ENCODE data around the gene CDC42BPG.

CDC42BPG gene

DNA sequence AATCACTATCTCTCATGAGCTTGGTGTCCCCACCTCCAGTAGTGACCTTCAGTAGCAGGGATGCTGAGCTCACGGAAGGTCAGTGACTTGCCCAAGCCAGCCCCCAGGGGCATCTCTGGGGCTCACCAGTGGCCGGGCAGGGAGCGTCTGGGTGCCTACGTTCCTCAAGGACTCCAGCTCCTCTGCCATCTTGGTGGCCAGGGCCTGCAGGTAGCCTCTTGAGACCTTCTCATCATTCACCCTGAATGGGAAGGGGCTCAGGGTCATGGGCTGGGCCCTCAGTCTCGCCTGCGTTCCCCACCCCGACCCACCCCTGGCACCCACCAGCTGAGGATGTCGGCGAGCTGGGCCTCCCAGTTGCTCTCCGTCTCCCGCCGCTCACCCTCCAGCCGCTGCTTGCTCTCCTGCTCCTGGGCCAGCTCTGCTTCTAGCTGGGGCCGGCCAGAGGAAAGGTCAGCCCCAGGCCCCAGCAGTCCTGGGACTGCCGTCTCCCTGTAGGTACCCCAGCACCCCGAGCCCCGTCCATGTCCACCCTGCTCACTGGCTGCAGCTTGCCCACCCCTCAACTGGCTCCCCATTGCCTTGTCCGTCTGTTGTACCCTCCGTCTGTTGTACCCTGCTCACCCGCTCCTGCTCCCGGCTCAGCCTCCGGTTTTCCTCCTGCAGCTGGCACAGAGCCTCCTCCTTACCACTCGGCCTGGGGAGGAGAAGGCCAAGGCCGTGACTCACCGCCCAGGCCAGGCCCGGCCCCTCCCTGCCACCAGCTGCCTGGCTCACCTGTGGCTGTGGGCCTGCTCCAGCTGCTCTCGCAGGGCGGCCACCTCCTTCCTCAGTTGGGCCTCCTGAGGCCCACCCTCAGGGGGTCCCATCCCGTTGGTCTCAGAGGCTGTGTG, 9.5 kb downstream of the CDC42BPG start:
- no peaks in the 10 kb centered on the region for H3K27me3 ChIP-seq (replicated peaks; ENCODE audit: control insufficient read depth, insufficient read depth, low read length)
- DNase-seq (ENCODE audit: low read depth): no peak
- no peak overlapping the region for H3K4me3 ChIP-seq (ENCODE audit: low read length)
- H3K9ac ChIP-seq (ENCODE audit: low read length): no peak overlapping the region
- no peaks in the 10 kb centered on the region for H3K36me3 ChIP-seq (ENCODE audit: control insufficient read depth, insufficient read depth, low read length, severe bottlenecking)
- no peaks in the 10 kb centered on the region for H3K4me1 ChIP-seq (ENCODE audit: control insufficient read depth, insufficient read depth, low read length)
- no peaks in the 10 kb centered on the region for H3K9me3 ChIP-seq (ENCODE audit: control insufficient read depth, low read length)

DNA sequence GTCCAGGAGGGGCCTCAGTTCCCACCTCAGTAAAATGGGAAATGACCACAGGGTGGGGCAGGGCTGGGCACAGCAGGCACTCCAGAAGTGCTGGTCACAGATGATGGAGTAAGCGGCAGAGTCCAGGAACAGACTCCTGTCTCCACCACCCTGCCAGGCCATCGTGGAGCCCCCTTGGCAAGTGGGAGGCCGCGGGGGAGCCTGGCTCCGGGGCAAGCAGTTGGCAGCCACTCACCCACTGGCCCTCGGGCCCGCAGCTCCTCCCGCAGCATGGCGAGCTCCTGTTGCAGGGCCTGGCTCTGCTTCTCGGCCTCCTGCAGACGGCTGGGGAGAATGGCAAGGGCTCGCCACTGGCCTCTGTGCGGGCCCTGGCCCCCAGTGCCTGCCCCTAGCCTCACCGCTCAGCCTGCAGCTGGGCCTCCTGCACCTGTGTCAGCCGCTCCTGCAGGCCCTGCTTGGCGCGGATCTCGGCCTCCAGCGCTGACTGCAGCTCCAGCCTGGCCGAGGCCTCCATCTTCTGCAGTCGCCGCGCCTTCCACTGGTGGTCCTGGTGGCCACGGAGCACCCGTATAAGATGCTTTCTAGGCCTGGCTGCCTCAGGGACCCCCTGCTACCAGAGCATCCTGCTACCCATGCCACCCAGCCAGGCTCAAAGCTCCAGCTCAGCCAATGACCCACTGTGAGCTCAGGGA, 10.3 kb downstream of the CDC42BPG start:
- Histone ChIP-seq H3K9me3 (ENCODE audit: control insufficient read depth, low read length) (no peaks in the 10 kb centered on the region), H3K4me3 (ENCODE audit: low read length) (no peak overlapping the region), H3K9ac (ENCODE audit: low read length) (no peak overlapping the region), H3K27me3 (replicated peaks; ENCODE audit: control insufficient read depth, insufficient read depth, low read length) (no peaks in the 10 kb centered on the region), H3K36me3 (ENCODE audit: control insufficient read depth, insufficient read depth, low read length, severe bottlenecking) (no peaks in the 10 kb centered on the region), H3K4me1 (ENCODE audit: control insufficient read depth, insufficient read depth, low read length) (no peaks in the 10 kb centered on the region)
- no peak for DNase-seq (ENCODE audit: low read depth)

DNA sequence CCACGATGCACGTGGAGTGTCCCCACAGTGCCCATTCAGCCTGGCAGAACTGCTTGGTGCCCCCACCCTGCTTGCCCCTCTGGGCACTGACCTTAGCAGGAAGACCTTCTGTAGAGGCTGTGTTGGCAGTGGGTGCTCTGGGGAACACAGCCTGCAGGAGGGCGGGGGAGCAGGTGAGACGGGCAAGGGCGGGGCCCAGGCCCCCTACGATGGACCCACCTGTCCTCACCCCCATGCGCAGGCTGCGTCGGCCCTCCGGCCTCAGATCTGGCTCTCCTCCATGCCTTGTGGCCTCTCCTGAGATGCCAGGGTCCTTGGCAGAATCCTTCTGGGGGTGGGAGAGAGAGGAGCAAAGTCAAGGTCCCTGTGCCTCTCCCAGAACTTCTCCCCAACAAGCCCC, 10.9 kb downstream of the CDC42BPG start:
- H3K27me3 ChIP-seq (replicated peaks; ENCODE audit: control insufficient read depth, insufficient read depth, low read length): no peaks in the 10 kb centered on the region
- no peaks in the 10 kb centered on the region for H3K4me1 ChIP-seq (ENCODE audit: control insufficient read depth, insufficient read depth, low read length)
- no peaks in the 10 kb centered on the region for H3K9me3 ChIP-seq (ENCODE audit: control insufficient read depth, low read length)
- H3K4me3 ChIP-seq (ENCODE audit: low read length): no peak overlapping the region
- no peak overlapping the region for H3K9ac ChIP-seq (ENCODE audit: low read length)
- H3K36me3 ChIP-seq (ENCODE audit: control insufficient read depth, insufficient read depth, low read length, severe bottlenecking): no peaks in the 10 kb centered on the region
- no peak for DNase-seq (ENCODE audit: low read depth)

DNA sequence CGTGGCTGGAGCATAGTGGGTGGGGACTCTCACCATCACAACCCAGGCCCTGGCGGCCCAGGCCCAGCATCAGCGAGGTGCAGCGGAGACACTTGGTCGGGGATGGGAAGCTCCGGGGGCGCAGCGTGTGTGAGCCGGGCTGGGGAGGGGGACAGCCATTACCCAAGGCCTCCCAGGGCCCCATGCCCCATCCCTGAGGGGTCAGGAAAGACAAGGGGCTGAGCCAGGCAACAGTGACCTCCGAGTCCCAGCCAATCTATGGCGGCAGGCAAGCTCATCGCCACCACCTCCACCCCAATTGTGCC, 11.3 kb downstream of the CDC42BPG start:
- Histone ChIP-seq H3K9me3 (ENCODE audit: control insufficient read depth, low read length) (no peaks in the 10 kb centered on the region), H3K4me3 (ENCODE audit: low read length) (no peak overlapping the region), H3K27me3 (replicated peaks; ENCODE audit: control insufficient read depth, insufficient read depth, low read length) (no peaks in the 10 kb centered on the region), H3K9ac (ENCODE audit: low read length) (no peak overlapping the region), H3K36me3 (ENCODE audit: control insufficient read depth, insufficient read depth, low read length, severe bottlenecking) (no peaks in the 10 kb centered on the region), H3K4me1 (ENCODE audit: control insufficient read depth, insufficient read depth, low read length) (no peaks in the 10 kb centered on the region)
- no peak for DNase-seq (ENCODE audit: low read depth)

GRCh38 chr11:64832467-64833197, 11.8 kb downstream of the CDC42BPG start:
- H3K4me1 ChIP-seq (ENCODE audit: control insufficient read depth, insufficient read depth, low read length): no peaks in the 10 kb centered on the region
- H3K36me3 ChIP-seq (ENCODE audit: control insufficient read depth, insufficient read depth, low read length, severe bottlenecking): no peaks in the 10 kb centered on the region
- DNase-seq (ENCODE audit: low read depth): no peak

GRCh38 chr11:64831411-64831891, 13.0 kb downstream of the CDC42BPG start:
- Histone ChIP-seq H3K9ac (ENCODE audit: low read length) (no peak overlapping the region), H3K9me3 (ENCODE audit: control insufficient read depth, low read length) (no peaks in the 10 kb centered on the region), H3K36me3 (ENCODE audit: control insufficient read depth, insufficient read depth, low read length, severe bottlenecking) (no peaks in the 10 kb centered on the region), H3K27me3 (replicated peaks; ENCODE audit: control insufficient read depth, insufficient read depth, low read length) (peaks cover 5% of the 10 kb centered on the region), H3K4me3 (ENCODE audit: low read length) (no peak overlapping the region), H3K4me1 (ENCODE audit: control insufficient read depth, insufficient read depth, low read length) (no peaks in the 10 kb centered on the region)
- DNase-seq (ENCODE audit: low read depth): no peak

More at GRCh38 chr11:64832467-64833197, 11.8 kb downstream of the CDC42BPG start:
- H3K9ac ChIP-seq (ENCODE audit: low read length): no peak overlapping the region
- H3K4me3 ChIP-seq (ENCODE audit: low read length): no peak overlapping the region
- peaks cover 2% of the 10 kb centered on the region for H3K27me3 ChIP-seq (replicated peaks; ENCODE audit: control insufficient read depth, insufficient read depth, low read length)
- H3K9me3 ChIP-seq (ENCODE audit: control insufficient read depth, low read length): no peaks in the 10 kb centered on the region

GRCh38 chr11:64829536-64830251, 14.8 kb downstream of the CDC42BPG start:
- Histone ChIP-seq H3K4me1 (ENCODE audit: control insufficient read depth, insufficient read depth, low read length) (no peaks in the 10 kb centered on the region), H3K4me3 (ENCODE audit: low read length) (no peak overlapping the region), H3K27me3 (replicated peaks; ENCODE audit: control insufficient read depth, insufficient read depth, low read length) (peaks cover 11% of the 10 kb centered on the region), H3K9me3 (ENCODE audit: control insufficient read depth, low read length) (no peaks in the 10 kb centered on the region), H3K36me3 (ENCODE audit: control insufficient read depth, insufficient read depth, low read length, severe bottlenecking) (no peaks in the 10 kb centered on the region), H3K9ac (ENCODE audit: low read length) (no peak overlapping the region)
- no peak for DNase-seq (ENCODE audit: low read depth)

GRCh38 chr11:64827451-64827839, 17.0 kb downstream of the CDC42BPG start:
- DNase-seq (ENCODE audit: low read depth): no peak
- H3K36me3 ChIP-seq (ENCODE audit: control insufficient read depth, insufficient read depth, low read length, severe bottlenecking): no peaks in the 10 kb centered on the region
- no peaks in the 10 kb centered on the region for H3K4me1 ChIP-seq (ENCODE audit: control insufficient read depth, insufficient read depth, low read length)
- H3K27me3 ChIP-seq (replicated peaks; ENCODE audit: control insufficient read depth, insufficient read depth, low read length): peaks cover 25% of the 10 kb centered on the region
- no peaks in the 10 kb centered on the region for H3K9me3 ChIP-seq (ENCODE audit: control insufficient read depth, low read length)
- H3K9ac ChIP-seq (ENCODE audit: low read length): no peak overlapping the region
- H3K4me3 ChIP-seq (ENCODE audit: low read length): no peak overlapping the region

- H3K4me1 ChIP-seq (ENCODE audit: control insufficient read depth, insufficient read depth, low read length): no peaks in the 10 kb centered on the region
- no peaks in the 10 kb centered on the region for H3K9me3 ChIP-seq (ENCODE audit: control insufficient read depth, low read length)
- DNase-seq (ENCODE audit: low read depth): no peak
- no peaks in the 10 kb centered on the region for H3K36me3 ChIP-seq (ENCODE audit: control insufficient read depth, insufficient read depth, low read length, severe bottlenecking)
- peaks cover 26% of the 10 kb centered on the region for H3K27me3 ChIP-seq (replicated peaks; ENCODE audit: control insufficient read depth, insufficient read depth, low read length)
- no peak overlapping the region for H3K9ac ChIP-seq (ENCODE audit: low read length)
- no peak overlapping the region for H3K4me3 ChIP-seq (ENCODE audit: low read length)
Measured at GRCh38 chr11:64826578-64827450, 17.6 kb downstream of the CDC42BPG start.

DNA sequence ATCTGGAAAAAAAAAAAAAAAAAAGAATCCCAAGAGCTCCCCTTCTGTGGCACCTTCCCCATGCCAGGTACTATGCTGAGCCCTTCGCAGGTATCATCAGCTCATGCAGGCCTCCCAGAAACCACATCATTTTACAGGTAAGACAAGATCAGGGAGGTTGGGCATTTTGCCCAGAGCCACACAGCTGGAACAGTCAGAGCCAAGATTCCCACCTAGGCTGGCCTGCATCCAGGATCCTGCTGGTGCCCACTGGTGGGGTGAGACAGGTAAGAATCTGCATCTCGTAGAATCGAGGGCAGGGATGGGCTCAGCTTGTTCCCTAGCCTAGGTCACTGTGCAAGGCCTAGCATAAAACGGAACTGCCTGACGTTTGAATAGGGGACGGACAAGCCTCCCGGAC, 18.4 kb downstream of the CDC42BPG start:
- no peak overlapping the region for H3K9ac ChIP-seq (ENCODE audit: low read length)
- no peaks in the 10 kb centered on the region for H3K9me3 ChIP-seq (ENCODE audit: control insufficient read depth, low read length)
- no peak overlapping the region for H3K4me3 ChIP-seq (ENCODE audit: low read length)
- DNase-seq (ENCODE audit: low read depth): no peak
- no peaks in the 10 kb centered on the region for H3K4me1 ChIP-seq (ENCODE audit: control insufficient read depth, insufficient read depth, low read length)
- H3K27me3 ChIP-seq (replicated peaks; ENCODE audit: control insufficient read depth, insufficient read depth, low read length): peaks cover 26% of the 10 kb centered on the region
- no peaks in the 10 kb centered on the region for H3K36me3 ChIP-seq (ENCODE audit: control insufficient read depth, insufficient read depth, low read length, severe bottlenecking)

Data from adipocyte (in vitro differentiated cells).